ENCODE measurements around the gene RCAN3.

GRCh38 chr1:24468685-24469316 is 33.8 kb upstream of the RCAN3 start:
- TF ChIP-seq CTCF (conservative IDR thresholded peaks at IDR 0.05 in 1 of 2, IDR thresholded peaks at IDR 0.05 in 1 of 2; ENCODE audit: extremely low read depth in 1 of 2, insufficient read depth in 1 of 2, low read depth in 1 of 2, low read length in 2 of 2) (no peak), EZH2 (IDR thresholded peaks at IDR 0.05; ENCODE audit: borderline replicate concordance, low read length) (no peak)
